Frontal cortex (tissue), 4 donors: ENCODE measurements around the gene SHMT2. TPM values are rescaled to one million over a fixed set of nuclear protein-coding genes. Genes with fewer than 3 reads are reported as not detected.

ENCODE experiments used
- DNase-seq, 2 donors: peaks; one replicate each; pipeline ENCODE4 v3.0.0; 2012; ENCODE audit warnings: low spot score in 2 of 2
- FAIRE-seq: peaks from 2 replicates; lab custom pipeline; 2012; peaks lifted over from hg19 to GRCh38; lab: Jason Lieb, UNC
- total RNA-seq: library from RNA; depleted of rRNA; stranded (reverse); fragments of >200 nt; gene quantifications from one replicate; pipeline ENCODE4 v1.2.3, GENCODE V29; 2014
- donor health status: control.
- donor health status: control.
- donor health status: control.

Gene SHMT2
- total RNA-seq, 1 donor from 2014 or later = 28.9 TPM

DNA sequence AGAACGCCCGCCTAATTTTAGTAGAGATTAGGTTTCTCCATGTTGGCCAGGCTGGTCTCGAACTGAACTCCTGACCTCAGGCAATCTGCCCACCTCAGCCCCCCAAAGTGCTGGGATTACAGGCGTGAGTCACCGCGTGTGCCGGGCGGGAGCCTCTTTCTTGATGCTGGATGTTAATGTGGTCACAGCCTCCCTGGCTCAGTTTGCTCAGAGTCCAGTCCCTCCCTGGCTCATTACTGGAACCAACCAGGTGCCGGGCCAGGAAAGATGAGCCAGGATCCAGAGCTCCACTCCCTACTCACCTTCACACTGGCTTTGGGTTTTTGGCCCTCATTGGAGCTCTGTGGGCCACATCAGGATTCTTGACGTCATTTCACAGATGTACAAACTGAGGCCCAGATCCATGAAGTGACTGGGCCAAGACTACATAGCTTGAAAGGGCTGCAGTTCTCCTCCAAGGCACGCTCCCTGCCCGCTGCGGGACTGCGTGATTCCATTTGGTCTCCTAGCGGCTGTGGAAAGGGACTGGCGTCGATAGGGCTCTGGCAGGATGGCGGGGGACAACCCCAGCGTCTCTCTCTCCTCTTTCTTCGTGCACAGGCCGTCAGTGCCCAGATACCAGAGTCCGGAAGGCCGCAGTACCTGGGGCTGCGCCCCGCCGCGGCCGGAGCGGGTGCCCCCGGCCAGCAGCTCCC lies 5.1 kb upstream of the SHMT2 start:
- DNase-seq = no peak

DNA sequence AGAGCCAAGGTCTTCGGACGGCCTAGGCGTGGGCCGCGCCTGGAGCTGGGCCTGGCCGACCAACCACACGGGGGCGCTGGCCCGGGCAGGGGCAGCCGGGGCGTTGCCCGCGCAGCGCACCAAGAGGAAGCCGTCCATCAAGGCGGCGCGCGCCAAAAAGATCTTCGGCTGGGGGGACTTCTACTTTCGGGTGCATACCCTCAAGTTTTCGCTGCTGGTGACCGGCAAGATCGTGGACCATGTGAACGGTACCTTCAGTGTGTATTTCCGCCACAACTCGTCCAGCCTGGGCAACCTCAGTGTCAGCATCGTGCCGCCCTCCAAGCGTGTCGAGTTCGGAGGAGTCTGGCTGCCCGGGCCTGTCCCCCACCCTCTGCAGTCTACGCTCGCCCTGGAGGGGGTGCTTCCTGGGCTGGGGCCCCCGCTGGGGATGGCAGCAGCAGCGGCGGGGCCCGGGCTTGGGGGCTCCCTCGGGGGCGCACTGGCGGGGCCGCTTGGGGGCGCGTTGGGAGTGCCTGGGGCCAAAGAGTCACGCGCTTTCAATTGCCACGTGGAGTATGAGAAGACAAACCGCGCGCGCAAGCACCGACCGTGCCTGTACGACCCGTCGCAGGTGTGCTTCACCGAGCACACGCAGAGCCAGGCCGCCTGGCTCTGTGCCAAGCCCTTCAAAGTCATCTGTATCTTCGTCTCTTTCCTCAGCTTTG lies 4.4 kb upstream of the SHMT2 start:
- FAIRE-seq = no peak
- DNase-seq = no peak

More for the DNA sequence above, 5.1 kb upstream of the SHMT2 start:
- FAIRE-seq = no peak

DNA sequence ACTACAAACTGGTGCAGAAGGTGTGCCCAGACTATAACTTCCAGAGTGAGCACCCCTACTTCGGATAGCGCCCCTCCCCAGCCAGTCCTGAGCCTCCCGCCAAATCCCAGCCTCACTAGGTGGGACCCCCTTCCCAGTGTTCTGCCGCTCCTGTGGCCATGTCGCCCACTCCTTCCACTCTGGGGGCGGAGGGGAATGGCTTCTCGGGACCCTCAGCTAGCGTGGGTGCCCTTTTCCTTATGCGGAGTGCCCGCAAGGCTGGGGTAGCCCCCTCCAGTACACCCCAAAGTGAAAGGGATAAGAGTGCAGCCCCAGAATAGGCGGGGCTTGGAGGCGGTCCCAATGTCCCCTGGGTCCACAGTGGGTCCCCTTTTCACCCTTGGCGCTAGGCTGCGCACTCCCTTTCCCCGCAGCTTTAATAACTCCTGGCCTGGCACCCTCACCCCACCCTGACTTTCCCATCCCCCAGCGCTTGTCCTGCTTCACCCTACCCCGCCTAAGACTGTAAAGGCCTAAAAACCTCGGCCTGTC lies 3.8 kb upstream of the SHMT2 start:
- no peak for FAIRE-seq
- no peak for DNase-seq

DNA sequence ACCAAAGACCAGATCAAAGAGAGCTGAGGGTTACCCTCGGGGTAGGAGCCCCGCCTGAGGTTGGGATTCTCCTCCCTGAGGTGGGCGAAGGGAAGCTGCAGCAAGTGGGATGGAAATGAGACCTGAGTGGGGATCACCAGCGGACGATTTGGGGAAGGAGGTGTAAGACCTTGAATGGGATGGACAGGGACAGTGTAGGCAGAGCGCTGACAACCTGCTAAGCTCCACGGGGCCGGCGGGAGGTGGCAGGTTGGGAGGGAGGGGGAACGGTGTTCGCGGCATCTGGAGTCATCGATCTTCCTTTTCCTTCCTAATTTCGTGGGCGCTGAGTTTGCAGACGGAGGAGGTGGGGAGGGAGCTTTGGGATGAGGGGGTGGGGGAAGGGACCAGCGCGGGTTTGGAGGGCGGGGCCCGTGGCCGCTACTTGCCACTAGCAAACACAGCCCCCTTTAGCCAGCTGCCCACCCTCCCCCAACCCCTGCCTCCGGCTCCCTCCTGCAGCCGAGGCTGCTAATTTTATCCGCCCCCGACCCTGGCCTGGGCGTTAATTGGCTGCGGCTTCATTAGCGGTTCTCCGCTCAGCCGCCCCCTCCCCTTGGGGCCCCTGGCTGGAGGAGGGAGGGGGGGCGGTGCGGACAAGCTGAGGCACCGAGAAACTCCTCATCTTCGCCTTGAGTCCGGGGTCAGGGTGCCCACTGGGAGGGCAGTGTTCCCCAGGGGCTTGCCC lies 2.8 kb upstream of the SHMT2 start:
- FAIRE-seq (no peak), DNase-seq (no peak)

DNA sequence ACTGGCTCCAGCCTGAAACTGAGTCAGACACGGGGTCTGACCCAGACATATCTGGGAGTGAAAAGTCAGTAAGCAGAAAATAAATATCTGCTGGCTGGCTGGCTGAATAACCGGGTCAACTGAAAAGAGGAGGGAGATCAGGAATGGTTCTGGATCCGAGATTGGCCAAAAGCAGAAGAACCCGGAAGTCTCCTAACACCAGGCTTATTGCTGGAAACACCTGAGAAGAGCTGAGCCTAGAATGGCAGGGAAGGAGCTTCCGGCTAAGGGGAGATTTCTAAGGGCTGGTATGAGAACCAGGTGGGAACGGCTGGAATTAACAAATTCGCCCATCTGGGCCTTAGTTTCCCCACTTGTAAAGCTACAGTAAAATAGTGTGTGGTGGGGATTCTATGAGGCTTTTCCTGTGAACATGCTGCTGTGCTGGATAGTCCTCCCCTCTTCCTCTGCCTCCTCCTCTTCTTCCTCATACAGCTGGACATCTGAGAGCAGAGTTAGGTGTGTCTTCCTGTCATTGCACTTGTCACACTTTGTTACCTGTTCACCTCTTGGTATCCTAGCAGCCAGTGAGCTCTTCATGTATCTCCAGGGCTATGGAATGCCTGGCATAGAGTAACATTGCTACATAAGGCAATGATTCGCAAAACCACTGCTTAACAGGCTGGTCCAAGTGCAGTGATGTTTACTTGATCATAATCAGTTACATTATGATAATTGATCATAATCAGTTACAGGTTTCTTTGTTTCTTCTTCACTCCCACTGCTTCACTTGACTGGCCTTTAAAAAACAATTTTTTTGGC lies 2.0 kb upstream of the SHMT2 start:
- no peak for FAIRE-seq
- no peak for DNase-seq

DNA sequence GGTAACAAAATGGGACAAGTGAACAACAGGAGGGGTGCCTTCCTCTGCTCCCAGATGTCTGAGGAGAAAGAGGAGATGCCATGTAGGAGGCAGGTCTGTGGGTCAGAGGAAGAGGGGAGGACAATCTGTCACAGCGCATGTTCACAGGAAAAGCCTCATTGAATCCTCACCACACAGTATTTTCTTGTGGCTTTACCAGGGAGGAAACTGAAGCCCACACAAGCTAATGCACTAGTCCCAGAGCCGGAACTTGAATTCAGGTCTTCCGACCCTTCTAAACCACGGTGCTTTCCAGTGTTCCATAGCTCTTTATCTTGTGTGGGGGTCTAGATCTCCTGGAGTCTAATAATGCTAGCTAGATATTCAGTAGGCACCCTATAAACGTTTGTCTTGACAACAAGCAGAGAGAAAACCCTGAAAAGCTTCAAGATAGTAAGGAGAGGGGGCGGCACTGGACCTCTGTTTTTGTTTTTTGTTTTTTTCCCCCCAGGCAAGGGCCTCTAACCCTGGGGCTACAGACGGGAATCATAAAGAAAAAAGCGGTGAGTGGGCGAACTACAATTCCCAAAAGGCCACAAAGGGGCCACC lies 371 bp upstream of the SHMT2 start:
- FAIRE-seq = no peak
- no peak for DNase-seq

DNA sequence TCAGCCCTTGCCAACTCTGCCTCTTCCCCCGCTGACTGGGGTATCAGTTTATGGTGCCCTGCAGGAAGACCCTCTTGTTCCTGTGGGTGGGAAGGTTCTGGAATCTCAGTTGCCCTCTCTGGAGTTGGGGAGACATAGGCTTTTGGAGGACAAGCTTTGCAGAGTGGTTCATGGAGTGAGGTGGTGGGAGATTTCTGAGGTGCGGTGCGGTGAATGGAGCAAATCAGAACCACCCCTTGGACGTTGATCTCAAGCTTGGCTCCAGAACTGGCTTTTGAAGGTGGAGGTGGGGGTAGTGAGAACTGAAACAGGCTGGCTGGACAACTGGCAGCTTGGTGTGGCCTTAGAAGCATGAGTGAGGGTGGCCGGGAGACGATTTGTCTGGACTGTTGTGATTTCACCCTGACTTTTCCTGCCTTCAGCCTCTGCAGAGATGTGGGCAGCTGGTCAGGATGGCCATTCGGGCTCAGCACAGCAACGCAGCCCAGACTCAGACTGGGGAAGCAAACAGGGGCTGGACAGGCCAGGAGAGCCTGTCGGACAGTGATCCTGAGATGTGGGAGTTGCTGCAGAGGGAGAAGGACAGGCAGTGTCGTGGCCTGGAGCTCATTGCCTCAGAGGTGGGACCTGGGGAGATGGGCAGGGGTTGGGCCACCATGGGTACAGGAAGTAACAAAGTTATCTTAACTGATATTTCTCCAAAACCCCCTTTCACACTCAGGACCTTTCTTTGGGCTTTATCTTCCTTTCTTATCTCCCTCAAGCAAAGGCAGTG lies 1.1 kb downstream of the SHMT2 start:
- DNase-seq (no peak), FAIRE-seq (no peak)

DNA sequence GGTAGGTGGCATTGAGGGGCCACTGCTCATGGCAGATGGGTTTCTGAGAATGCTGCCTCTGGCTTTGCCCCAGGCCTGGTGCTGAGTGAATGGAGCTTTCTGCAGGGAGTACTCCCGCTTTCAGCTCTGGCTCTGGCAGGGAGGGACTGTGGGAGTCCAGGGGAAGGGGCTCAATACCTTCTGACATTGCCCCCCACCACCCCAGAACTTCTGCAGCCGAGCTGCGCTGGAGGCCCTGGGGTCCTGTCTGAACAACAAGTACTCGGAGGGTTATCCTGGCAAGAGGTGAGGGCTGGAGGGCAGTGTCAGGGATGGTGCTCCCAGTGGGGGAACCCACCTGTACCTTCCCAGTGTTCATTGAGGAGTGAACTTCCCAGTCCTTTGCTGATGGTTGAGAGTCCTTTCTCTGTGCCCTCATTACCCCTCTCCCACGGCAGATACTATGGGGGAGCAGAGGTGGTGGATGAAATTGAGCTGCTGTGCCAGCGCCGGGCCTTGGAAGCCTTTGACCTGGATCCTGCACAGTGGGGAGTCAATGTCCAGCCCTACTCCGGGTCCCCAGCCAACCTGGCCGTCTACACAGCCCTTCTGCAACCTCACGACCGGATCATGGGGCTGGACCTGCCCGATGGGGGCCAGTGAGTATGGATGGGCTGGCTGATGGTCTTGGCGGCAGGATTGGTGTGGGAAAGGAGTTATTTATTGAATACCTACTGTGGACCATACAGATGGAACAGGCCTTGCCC lies 1.9 kb downstream of the SHMT2 start:
- FAIRE-seq = no peak

DNA sequence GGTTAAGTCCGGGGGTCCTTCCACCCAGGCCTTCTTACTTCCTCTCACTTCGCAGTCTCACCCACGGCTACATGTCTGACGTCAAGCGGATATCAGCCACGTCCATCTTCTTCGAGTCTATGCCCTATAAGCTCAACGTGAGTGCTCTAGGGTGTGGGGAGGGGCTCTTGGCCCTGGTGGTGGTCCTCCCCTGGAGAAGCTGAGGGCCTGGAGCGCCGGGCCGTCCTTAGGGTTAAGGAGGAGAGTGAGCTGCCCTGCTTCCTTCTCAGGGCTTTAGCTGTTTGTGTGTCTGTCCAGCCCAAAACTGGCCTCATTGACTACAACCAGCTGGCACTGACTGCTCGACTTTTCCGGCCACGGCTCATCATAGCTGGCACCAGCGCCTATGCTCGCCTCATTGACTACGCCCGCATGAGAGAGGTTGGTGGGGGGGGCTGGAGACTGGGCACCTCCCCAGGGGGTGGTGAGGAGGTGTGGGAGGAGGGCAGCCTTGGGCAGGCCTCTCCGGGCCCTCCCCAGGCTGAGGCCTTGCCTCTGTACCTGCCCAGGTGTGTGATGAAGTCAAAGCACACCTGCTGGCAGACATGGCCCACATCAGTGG lies 2.7 kb downstream of the SHMT2 start:
- FAIRE-seq = no peak
- DNase-seq = no peak

More for the DNA sequence above, 1.9 kb downstream of the SHMT2 start:
- no peak for DNase-seq

DNA sequence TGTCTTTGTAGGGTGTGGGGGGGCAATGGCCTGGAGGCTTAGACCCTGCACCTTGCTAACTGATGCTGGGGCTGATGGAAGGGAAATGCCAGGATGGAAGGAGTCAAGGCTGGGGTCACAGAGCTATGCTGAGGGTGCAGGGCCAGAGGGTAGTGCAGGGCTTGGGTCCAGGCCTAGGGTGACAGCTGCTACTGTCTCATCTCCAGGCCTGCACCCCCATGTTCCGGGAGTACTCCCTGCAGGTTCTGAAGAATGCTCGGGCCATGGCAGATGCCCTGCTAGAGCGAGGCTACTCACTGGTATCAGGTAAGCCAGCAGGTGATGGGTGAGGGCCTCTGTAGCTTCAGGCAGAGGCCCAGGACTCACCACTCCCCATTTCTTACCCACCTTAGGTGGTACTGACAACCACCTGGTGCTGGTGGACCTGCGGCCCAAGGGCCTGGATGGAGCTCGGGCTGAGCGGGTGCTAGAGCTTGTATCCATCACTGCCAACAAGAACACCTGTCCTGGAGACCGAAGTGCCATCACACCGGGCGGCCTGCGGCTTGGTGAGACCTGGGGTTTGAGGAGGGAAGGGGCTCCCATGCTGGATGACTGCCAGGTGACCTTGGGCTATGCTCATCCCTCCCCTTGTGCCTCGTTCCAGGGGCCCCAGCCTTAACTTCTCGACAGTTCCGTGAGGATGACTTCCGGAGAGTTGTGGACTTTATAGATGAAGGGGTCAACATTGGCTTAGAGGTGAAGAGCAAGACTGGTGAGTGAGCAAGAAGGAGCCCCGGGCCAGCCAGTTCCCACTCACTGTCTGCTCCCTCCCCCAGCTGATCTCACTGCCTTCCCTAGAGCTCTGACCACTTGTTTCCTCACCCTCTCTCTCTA lies 4.1 kb downstream of the SHMT2 start:
- DNase-seq (no peak), FAIRE-seq (no peak)

DNA sequence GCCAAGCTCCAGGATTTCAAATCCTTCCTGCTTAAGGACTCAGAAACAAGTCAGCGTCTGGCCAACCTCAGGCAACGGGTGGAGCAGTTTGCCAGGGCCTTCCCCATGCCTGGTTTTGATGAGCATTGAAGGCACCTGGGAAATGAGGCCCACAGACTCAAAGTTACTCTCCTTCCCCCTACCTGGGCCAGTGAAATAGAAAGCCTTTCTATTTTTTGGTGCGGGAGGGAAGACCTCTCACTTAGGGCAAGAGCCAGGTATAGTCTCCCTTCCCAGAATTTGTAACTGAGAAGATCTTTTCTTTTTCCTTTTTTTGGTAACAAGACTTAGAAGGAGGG lies 4.7 kb downstream of the SHMT2 start:
- FAIRE-seq (no peak), DNase-seq (no peak)

DNA sequence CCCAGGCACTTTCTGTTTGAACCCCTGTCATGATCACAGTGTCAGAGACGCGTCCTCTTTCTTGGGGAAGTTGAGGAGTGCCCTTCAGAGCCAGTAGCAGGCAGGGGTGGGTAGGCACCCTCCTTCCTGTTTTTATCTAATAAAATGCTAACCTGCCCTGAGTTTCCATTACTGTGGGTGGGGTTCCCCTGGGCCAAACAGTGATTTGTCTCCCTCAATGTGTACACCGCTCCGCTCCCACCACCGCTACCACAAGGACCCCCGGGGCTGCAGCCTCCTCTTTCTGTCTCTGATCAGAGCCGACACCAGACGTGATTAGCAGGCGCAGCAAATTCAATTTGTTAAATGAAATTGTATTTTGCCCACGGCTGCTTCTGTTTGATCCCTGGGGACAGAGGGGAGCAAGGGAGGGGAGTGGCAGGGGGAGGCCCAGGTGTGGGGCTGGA lies 5.1 kb downstream of the SHMT2 start:
- DNase-seq (no peak), FAIRE-seq (no peak)

DNA sequence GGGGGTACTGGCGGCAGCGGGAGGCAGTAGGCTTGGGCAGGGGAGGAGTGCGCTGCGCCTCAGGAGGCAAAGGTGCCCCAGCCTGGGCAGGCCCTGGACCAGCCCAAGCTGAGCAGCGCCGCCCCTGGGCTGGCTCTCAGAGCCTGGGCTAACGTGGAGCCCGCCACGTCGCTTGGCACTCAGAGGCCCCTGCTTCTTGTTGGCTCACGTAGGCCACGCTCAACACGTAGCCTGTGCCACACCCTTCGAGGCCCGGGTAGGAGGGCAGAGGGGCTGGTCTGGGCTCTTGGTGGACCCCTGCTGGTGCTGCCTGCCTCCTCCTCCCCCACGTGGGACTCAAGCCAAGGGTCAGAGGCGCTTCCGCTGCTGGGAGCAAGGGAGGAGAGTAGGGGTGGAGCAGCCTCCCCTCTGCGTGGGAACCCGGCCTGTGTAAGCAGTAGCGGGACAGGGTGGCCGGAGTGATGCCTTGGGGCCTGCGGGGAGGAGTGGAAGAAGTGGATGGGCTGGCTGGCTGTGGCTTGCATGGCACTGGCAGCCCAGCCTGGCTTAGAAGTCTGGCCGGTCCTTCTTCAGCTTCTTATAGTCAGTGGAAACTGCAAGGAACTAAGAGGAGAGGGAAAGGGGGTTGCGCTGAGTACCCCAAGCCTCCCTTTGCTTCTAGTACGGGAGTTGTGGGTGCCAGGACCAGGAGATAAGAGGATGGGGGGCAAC lies 5.7 kb downstream of the SHMT2 start:
- FAIRE-seq (no peak), DNase-seq (no peak)

DNA sequence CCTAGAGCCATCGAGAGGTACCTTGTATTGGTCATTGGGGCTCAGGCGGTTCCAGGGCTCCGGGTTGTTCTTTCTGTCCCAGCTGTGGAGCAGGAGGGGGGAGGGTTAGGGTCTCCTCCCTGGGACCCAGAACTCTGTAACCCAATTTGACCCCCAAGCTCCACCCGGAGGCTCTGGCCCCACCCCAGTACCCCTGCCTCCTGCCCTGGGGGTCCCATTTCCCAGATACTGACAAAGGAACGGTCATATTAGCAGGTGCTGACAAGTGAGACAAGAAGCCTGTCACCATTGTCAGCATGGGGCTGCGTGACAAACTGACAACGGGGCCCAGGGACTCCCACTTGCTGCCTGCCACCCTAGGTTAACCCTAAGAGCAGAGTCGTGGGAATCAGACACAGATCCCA lies 6.2 kb downstream of the SHMT2 start:
- no peak for FAIRE-seq
- DNase-seq = no peak

DNA sequence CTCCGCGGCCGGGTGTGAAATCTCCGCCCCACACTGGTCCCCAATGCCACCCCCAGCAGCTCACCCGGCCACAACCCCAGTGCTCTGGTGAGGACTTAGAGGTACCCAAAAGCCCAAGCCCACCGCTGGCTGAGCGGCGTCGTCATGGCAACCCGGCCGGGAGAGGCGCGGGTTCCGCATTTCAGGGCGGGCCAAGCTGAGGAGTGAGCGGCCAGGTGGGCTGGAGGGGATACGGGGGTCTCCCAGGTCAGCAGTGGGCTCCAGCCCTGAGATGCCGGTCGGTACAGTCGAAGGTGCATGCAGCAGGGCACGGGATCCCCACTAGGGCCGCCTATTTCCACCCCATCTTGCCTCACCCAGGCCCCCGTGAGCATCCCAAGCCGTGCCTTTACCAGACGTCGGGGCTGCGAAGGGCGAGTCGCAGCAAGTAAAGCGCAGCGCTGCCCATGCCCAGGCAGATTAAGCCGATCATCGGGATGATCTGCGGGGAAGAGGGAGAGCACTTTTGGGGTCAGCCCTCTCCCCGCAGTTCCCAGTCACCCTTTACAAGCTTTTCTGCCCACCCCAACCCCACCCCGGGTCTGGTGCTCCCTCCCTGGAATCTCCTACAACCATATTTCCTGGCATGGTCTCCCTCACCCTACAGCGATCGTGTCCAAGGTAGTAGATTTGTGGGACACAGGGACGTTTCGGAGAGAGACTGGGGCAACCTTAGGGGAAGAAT lies 6.9 kb downstream of the SHMT2 start:
- DNase-seq (no peak), FAIRE-seq (no peak)
